Adipocyte (in vitro differentiated cells): Measurements from ENCODE around the gene PPM1E.

Experiments used
- DNase-seq: peaks from one replicate; pipeline ENCODE4 v3.0.0-alpha.2; 2015; ENCODE audit warnings: low read depth
- H3K27me3 ChIP-seq: replicated peaks from 2 replicates; pipeline ENCODE4 v1.7.0; 2013; ENCODE audit warnings: mild to moderate bottlenecking, low read length, moderate library complexity; ENCODE audit not compliant: control insufficient read depth, insufficient read depth
- H3K36me3 ChIP-seq: 2 replicates; pipeline ENCODE4 v1.7.0; 2013; ENCODE audit warnings: low read length, mild to moderate bottlenecking, moderate library complexity; ENCODE audit not compliant: control insufficient read depth, insufficient read depth, severe bottlenecking
- H3K4me1 ChIP-seq: 2 replicates; pipeline ENCODE4 v1.7.0; 2013; ENCODE audit warnings: mild to moderate bottlenecking, low read length, moderate library complexity; ENCODE audit not compliant: control insufficient read depth, insufficient read depth
- H3K4me3 ChIP-seq: 2 replicates; pipeline ENCODE4 v1.7.0; 2013; ENCODE audit warnings: mild to moderate bottlenecking, low read length, moderate library complexity
- H3K9ac ChIP-seq: 2 replicates; pipeline ENCODE4 v1.7.0; 2013; ENCODE audit warnings: mild to moderate bottlenecking, low read length, moderate library complexity
- H3K9me3 ChIP-seq: 2 replicates; pipeline ENCODE4 v1.7.0; 2013; ENCODE audit warnings: mild to moderate bottlenecking, low read length, moderate library complexity; ENCODE audit not compliant: control insufficient read depth

Gene PPM1E

GRCh38 chr17:58999500-58999899, 243.8 kb downstream of the PPM1E start:
- H3K4me1 ChIP-seq = peaks cover 18% of the 10 kb centered on the region
- no peaks in the 10 kb centered on the region for H3K9me3 ChIP-seq
- H3K9ac ChIP-seq = no peak overlapping the region
- H3K27me3 ChIP-seq = no peaks in the 10 kb centered on the region
- DNase-seq = no peak
- H3K36me3 ChIP-seq = peaks cover 25% of the 10 kb centered on the region
- no peak overlapping the region for H3K4me3 ChIP-seq

GRCh38 chr17:59000022-59000421, 244.4 kb downstream of the PPM1E start:
- peaks cover 17% of the 10 kb centered on the region for H3K4me1 ChIP-seq

GRCh38 chr17:59001158-59001814, 245.6 kb downstream of the PPM1E start:
- peak; percentile 76 for DNase-seq
- H3K4me1 ChIP-seq = peaks cover 12% of the 10 kb centered on the region
- no peaks in the 10 kb centered on the region for H3K9me3 ChIP-seq
- peaks cover 25% of the 10 kb centered on the region for H3K36me3 ChIP-seq
- no peak overlapping the region for H3K4me3 ChIP-seq
- no peaks in the 10 kb centered on the region for H3K27me3 ChIP-seq
- no peak overlapping the region for H3K9ac ChIP-seq

More at GRCh38 chr17:59000022-59000421, 244.4 kb downstream of the PPM1E start:
- peaks cover 25% of the 10 kb centered on the region for H3K36me3 ChIP-seq
- H3K9me3 ChIP-seq = no peaks in the 10 kb centered on the region
- H3K4me3 ChIP-seq = no peak overlapping the region
- no peaks in the 10 kb centered on the region for H3K27me3 ChIP-seq
- no peak for DNase-seq
- H3K9ac ChIP-seq = no peak overlapping the region

- Histone ChIP-seq H3K36me3 (peaks cover 25% of the 10 kb centered on the region), H3K9me3 (no peaks in the 10 kb centered on the region), H3K4me3 (no peak overlapping the region)
Measured at GRCh38 chr17:59002126-59002525, 246.5 kb downstream of the PPM1E start.

GRCh38 chr17:59002848-59003247, 247.2 kb downstream of the PPM1E start:
- H3K9ac ChIP-seq = no peak overlapping the region
- no peak overlapping the region for H3K4me3 ChIP-seq
- H3K27me3 ChIP-seq = no peaks in the 10 kb centered on the region
- peak; percentile 22 for DNase-seq
- peaks cover 25% of the 10 kb centered on the region for H3K36me3 ChIP-seq
- no peaks in the 10 kb centered on the region for H3K9me3 ChIP-seq
- peaks cover 4% of the 10 kb centered on the region for H3K4me1 ChIP-seq

More at GRCh38 chr17:59002126-59002525, 246.5 kb downstream of the PPM1E start:
- Histone ChIP-seq H3K4me1 (peaks cover 11% of the 10 kb centered on the region), H3K9ac (no peak overlapping the region), H3K27me3 (no peaks in the 10 kb centered on the region)
- no peak for DNase-seq

- H3K36me3 ChIP-seq = peaks cover 15% of the 10 kb centered on the region
- H3K4me3 ChIP-seq = no peak overlapping the region
- H3K9me3 ChIP-seq = no peaks in the 10 kb centered on the region
- H3K4me1 ChIP-seq = no peaks in the 10 kb centered on the region
- H3K27me3 ChIP-seq = no peaks in the 10 kb centered on the region
- no peak for DNase-seq
- H3K9ac ChIP-seq = no peak overlapping the region
Measured at GRCh38 chr17:59003860-59004259, 248.2 kb downstream of the PPM1E start.

GRCh38 chr17:59004338-59005111, 248.9 kb downstream of the PPM1E start:
- DNase-seq = peak; percentile 82
- H3K4me1 ChIP-seq = no peaks in the 10 kb centered on the region
- no peak overlapping the region for H3K9ac ChIP-seq
- H3K4me3 ChIP-seq = no peak overlapping the region
- H3K36me3 ChIP-seq = peaks cover 8% of the 10 kb centered on the region
- no peaks in the 10 kb centered on the region for H3K27me3 ChIP-seq
- H3K9me3 ChIP-seq = no peaks in the 10 kb centered on the region

- Histone ChIP-seq H3K27me3 (no peaks in the 10 kb centered on the region), H3K4me3 (no peak overlapping the region), H3K4me1 (no peaks in the 10 kb centered on the region), H3K9ac (no peak overlapping the region), H3K9me3 (no peaks in the 10 kb centered on the region), H3K36me3 (peaks cover 9% of the 10 kb centered on the region)
- no peak for DNase-seq
Measured at GRCh38 chr17:59007995-59008394, 252.3 kb downstream of the PPM1E start.

- peaks cover 9% of the 10 kb centered on the region for H3K36me3 ChIP-seq
- H3K9me3 ChIP-seq = no peaks in the 10 kb centered on the region
- no peak overlapping the region for H3K9ac ChIP-seq
- H3K27me3 ChIP-seq = no peaks in the 10 kb centered on the region
- no peak overlapping the region for H3K4me3 ChIP-seq
- DNase-seq = no peak
- H3K4me1 ChIP-seq = no peaks in the 10 kb centered on the region
Measured at GRCh38 chr17:59008737-59009136, 253.1 kb downstream of the PPM1E start.

GRCh38 chr17:59010026-59010425, 254.4 kb downstream of the PPM1E start:
- Histone ChIP-seq H3K9ac (no peak overlapping the region), H3K27me3 (no peaks in the 10 kb centered on the region), H3K36me3 (peaks cover 18% of the 10 kb centered on the region), H3K4me3 (no peak overlapping the region), H3K9me3 (no peaks in the 10 kb centered on the region), H3K4me1 (no peaks in the 10 kb centered on the region)
- DNase-seq = no peak

- H3K4me3 ChIP-seq = no peak overlapping the region
- H3K9ac ChIP-seq = no peak overlapping the region
- no peaks in the 10 kb centered on the region for H3K4me1 ChIP-seq
- no peak for DNase-seq
- H3K9me3 ChIP-seq = no peaks in the 10 kb centered on the region
- H3K36me3 ChIP-seq = peaks cover 20% of the 10 kb centered on the region
- H3K27me3 ChIP-seq = no peaks in the 10 kb centered on the region
Measured at GRCh38 chr17:59011975-59012374, 256.3 kb downstream of the PPM1E start.
